Stimulated activated CD4-positive, alpha-beta T cell treated with anti-CD3 and anti-CD28 coated beads, Interleukin-15, amount 100 ng/mL, for 48 hours (primary cell): ENCODE measurements around the gene BPNT1.
"Not testable (repeated sequence)": the region's sequence is repeated elsewhere in the genome, so short reads cannot be mapped to it uniquely, and the experiment has no call there.

Source experiments
- DNase-seq, 2 donors: peaks; one replicate each; pipeline ENCODE4 v3.0.0-alpha.2; 2020; ENCODE audit warnings: low read depth in 2 of 2

The BPNT1 gene

DNA sequence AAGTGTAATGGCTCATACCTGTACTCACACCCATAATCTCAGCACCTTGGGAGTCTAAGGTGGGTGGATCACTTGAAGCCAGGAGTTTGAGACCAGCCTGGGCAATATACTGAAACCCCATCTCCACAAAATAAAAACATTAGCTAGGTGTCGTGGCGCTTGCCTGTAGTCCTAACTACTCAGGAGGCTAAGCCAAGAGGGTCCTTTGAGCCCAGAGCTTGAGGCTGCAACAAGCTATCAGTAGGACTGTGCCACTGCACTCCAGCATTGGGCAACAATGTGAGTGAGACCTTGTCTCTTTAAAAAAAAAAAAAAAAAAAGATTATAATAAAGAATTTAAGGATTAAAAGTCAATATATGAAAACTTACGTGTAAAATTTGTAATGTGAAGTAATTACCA, 11.7 kb downstream of the BPNT1 start:
- DNase-seq, result no peak

DNA sequence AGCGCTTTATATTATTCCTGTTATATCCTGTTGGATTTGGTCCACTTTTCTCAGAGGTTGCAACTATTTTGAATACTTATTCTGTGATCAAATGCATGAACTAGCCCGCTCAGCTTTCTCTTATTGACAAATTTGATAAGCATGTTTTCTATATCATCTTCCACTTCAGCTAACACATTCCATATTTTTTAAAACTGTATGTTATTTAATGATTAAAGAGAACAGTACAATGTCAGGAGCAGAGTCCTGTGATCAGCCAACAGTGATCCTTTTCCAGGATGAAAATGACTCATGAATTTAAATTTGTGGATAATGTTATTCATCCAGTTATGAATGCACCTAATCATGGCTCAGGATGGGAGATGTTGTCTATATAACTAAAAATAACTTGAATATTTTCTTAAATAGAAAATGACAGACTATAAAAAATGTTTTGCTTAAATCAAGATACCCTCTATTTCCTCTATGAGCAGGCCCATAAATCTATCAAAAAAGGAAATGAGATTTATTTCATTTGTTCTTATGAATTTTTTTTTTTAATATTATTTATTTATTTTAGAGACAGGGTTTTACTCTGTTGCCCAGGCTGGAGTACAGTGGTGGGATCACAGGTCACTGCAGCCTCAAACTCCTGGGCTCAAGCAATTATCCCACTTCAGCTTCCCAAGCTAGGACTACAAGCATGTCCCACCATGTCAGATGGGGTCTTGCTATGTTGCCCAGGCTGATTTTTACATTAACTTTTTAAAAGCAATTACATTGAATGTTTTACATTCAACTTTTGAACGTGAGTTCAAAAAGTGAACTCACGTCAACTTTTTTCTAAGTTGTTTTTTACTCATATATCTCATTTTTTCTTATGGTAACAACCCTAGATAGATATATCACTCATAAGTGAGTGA, 12.5 kb downstream of the BPNT1 start:
- DNase-seq, result no peak

DNA sequence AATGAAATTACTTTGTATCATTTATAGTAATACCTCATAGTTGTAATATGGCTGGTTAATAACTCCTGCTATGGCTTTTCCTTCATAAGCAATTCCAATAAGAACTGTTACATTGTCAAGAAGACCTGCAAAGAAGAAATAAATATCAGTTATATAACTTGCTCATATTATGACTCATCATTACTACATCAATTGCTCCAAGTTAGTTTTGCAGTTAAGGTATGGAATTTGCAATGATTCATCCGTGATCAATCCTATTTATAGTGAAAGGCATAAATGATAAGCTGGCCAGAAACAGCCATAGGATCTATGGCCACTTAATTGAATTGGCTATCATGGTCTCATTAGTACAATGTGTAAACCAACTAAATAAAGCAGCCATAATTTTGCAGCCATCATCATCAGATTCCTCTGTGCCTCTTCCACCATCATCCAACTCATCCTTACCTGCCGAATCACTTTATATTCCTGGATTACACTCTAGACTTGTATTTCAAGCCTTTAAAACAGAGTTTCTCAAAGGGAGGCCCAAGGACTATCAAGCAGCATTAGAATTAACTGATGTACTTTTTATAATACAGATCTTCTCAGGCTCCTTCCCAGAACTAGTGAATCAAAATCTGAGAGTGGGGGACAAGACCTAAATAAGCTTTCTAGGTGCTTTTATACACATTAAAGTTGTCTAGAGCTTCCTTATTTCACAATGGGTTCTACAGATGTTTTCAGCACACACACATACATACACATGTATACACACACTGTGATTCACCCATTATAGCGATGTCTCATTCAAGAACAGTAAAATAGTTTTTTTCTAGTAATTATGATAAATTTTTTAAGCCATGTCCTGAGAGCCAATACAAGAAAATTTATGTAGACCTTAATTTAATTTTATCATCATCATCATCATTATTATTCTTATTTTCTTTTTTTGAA, 22.1 kb downstream of the BPNT1 start:
- no peak for DNase-seq

DNA sequence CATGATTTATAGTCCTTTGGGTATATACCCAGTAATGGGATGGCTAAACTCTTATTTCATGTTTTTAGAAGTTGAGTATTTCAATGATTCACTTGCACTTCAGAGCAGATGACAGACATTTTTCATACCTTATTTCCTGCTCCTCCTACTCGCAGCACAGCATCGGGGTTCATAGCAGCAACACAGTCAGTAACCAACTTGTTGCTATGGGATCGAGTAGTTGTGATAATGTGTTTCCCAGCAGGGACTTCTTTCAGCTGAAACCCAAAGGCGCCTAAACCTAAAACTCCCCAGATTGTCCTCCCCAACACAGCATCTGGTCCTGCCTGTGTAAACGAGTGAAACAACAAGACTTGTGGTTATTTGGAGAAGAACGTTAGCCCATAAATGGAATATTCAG, 27.0 kb downstream of the BPNT1 start:
- no peak for DNase-seq

DNA sequence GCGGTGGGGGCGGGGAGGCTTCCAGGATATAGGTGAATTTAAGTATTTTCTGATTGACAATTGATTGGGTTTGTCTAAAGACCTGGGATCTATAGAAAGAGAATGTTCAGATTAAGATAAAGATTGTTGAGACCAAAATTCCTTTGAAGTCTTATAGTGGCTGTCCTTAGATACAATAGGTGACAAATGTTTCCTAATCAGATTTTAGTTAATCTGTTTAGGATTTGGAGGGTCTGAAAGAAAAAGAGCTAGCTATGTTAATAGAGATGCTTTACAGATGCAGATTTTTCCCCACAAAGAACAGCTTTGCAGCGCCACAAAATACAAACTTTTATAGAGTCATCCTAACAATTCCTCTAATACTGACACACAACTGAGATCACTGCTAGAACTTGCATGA, 28.7 kb downstream of the BPNT1 start:
- no peak for DNase-seq

DNA sequence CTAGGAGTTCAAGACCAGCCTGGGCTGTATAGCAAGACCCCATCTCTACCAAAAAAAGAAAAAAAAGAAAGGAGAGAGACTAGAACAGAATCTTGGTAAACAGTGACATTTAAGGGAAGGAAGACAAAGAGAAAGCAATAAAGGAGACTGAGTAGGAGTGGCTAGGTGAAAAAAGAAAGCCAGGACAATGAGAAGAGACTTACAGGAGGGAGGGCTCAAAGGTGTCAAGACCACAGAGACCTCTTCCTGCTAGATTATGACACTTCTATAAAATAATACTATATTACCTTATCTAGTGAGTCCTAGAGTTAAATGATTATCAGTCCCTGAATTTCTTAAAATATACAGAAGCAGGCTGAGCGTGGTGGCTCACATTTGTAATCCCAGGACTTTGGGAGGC, 33.2 kb downstream of the BPNT1 start:
- DNase-seq, result no peak

DNA sequence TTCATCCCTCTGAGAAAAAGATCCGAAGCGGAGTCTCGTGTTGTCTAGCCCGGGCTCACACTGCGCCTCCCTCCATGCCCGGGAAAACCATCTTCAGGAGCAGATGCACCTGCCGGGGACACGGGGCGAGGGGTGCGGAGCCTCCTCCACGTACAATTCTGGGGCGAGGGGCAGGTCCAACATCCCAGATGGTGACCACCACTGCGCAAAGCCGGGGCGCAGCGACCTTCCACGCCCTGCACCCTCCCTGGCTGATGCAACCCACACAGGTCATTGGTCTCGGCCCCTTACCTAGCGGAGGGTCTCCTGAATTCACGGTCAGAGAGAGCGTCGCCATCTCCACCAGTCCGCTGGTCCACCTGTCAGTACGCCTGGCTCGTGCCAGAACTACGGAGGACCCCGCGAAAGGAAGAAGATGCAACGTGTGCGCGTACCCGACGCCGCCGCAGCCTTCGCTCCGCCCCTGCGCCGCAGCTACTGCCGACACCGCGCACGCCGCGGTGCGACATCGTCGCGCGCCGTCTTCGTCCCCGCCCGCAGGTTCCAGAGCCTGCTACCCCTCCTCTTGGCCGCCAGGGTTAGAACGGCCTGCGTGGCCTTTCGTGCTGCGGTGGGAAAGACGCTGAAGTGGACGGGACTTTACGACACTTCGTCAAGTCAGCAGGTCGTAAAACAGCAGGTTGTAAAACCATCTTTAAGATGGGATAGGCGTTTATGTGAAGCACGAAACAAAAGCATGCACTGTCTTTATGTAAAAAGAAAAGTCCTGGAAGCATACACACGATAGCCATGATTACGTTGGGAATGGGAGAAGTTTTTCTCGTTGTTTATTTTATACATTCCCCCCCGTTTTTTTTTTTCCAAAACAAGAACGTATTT, 43.3 kb downstream of the BPNT1 start, which contains the start of gene EPRS1:
Gene EPRS1, minus strand, starts transcription at position 454 of the 879 bp plus-strand sequence. Its CDS starts 117 bp downstream, at position 337.
- DNase-seq, result peak; percentile 90 to 93

DNA sequence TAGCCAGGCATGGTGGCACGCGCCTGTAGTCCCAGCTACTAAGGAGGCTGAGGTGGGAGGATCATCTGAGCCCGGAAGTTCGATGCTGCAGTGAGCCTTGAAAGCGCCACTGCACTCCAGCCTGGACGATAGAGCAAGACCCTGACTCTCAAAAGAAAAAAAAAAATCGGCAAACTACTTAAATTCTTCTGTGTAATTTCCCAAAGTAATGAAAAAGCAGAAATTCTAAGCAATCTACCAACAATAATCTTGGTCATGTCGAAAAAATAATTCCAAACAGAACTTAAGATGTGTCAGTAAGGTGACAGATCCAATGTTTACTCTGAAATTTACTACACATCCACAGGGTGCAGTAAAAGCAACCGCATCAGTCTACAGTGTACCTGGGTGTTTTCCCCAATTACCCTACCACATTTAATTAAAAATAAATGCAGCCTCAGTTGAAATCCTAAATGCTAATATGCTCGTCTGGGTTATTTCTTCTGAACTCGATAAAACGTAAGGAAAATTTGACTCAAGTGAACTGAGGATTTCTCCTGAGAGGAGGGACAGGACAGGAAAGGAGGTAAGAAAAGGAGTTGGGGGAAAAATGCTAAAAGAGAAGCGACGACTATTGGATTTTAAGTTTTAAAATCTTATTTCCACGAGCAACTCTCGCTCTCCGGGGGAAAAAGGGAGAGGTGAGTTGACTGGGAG, 44.1 kb downstream of the BPNT1 start:
- DNase-seq, result no peak

DNA sequence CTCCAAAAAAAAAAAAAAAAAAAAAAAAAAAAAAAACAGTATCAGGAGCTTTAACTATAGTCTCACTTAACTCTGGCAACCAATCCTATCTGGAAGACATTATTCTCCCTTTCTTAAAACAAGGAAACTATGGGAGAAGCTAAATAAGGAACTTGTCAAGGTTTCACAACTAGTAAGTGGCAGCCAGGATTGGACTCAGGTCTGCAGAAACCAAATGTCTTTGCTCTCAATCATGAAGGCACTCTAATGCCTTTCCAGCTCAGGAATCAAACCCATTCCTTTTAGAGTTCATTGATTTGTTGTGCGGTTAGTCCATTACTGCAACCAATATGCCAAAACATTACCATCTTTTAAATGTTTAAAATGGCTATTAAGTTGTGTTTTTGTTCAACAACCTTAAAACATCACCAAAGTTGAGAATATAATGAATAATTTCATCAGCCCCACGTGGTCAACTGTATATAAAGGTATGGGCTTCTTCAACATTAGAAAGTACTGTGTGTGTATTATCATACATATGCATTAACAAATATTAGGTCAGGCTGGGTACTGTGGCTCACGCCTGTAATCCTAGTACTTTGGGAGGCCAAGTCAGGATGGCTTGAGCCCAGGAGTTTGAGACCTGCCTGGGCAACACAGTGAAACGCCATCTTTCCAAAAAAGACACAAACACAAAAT, 44.8 kb downstream of the BPNT1 start:
- no peak for DNase-seq

DNA sequence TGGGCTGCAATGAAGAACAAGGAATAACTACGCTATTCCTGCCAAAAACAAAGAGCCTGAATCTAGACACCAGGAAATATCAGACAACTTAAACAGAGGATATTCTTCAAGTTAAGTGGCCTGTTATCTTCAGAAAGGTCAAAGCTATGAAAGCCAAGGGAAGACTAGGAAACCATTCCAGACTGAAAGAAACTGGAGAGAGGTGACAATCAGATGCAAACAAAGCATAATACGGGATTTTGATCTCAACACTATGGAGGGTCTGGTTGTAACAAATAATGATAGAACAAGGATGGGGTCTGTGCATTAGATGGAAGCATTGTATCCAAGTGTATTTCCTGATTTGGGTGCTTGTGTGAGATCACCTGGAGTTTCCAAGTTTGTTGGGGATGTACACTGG, 45.9 kb downstream of the BPNT1 start:
- DNase-seq, result no peak

DNA sequence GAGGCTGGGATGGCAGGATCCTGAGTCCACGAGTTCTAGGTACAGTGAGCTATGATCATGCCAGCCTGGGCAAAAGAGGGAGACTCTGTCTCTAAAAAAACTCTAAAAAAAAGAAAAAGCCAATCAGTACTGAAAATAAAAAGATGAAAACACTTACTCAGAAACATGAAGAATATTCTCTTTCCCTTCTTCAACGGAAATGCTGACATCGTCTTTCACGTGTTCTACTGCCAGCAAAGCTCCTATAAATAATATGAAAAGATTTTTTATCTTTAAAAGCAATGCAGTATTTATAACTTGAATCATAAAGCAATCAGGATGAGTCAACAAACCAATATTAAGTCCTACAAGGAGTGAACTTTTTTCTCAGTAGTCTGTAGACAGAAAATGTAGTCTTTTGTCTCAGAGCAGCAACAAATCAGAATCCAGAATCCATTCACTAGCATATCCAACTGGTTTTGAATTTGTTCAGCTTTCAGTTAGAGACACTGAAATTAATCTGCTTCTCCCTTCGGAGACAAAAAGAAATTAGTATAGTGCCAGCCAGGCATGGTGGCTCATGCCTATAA, 49.5 kb downstream of the BPNT1 start:
- no peak for DNase-seq

DNA sequence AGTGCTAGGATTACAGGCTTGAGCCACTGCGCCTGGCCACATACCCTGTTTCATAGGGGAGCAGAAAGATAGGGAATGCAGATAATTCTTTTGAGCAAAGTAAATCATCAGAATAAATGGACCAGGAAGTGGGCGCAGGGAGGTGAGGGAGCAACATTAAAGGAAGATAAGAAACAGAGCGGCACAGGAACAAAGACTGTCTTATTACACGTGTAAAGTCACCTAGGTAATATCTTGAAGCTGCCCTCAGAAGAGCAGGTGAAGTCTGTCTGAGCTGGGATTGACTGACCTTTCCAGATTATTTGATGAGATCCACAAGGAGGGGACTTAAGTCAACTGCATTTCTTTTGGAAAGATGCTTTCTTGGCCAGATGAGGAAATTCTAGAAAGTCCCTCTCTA, 50.9 kb downstream of the BPNT1 start:
- no peak for DNase-seq

DNA sequence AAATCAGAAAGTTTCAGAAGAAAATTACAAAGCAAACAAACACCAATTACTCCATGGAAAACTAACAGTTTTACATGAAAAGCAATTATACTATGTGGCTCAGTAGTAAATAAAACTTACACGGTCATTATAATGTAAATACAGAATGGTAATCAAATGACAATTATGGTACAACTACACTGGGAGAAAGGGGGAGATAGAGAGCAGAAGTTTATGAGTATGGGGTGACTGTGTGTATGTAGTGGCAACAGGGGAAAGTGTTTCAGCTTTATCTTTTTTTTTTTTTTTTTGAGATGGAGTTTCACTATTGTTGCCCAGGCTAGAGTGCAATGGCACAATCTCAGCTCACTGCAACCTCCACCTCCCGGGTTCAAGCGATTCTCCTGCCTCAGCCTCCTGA, 51.8 kb downstream of the BPNT1 start:
- DNase-seq, result not testable (repeated sequence)

DNA sequence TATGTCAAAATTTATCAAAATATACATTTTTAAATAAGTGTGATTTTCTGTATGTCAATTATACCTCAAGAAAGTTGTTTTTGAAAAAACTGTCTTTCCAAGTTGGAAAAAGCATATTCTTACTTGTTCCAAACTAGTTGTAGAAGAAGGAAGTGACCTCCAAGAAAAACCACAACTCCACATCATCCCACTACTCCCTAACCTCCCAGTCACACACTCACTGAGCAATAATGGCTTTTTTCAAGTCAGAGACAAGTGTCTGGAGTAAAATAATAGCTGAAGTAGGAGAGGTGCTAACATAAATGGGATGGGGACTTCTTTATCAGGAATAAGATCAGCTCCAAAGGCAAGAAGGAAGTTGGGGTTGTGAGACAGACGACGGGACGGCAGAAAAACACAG, 56.7 kb downstream of the BPNT1 start:
- DNase-seq, result no peak

DNA sequence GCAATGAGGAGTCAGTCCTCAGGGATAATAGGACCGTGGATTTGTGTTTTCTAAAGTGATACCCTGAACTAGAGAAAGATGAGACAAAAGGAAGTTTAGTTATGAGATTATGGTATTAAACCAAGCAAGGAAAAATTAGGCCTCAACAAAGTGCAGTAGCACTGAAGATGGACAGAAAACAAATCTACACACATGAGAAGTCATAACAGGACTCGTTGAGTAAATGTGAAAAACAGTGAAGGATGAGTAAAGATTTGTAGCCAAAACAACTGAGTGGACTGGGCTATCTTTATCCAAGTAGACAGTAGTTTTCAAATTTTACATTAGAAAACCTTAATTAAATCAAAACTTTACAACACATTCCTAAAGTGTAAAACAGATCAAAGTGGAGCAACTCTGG, 58.3 kb downstream of the BPNT1 start:
- DNase-seq, result no peak

DNA sequence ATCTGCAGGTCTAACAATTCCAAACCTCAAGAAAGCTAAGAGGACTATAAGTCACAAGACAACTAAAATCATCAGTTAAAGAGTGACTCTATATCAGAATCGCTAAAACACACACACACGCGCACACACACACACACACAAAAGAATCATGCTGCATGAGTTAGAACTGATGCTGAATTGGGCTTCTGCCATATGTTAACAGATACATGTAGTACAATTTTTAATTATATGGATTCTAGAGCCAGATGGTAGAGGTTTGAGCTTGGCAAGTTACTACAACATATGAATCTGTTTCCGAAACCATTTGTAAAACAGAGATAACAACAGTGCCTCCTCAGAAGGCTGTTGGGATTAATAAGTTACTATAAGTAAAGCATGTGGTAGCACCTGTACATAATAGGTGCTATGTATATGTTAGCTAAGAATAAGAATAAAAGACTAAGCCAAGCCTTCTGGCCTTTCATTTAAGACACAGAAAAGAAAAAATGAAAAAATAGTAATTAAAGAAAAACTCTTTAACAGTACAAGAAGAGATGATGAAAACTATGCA, 61.2 kb downstream of the BPNT1 start:
- no peak for DNase-seq

DNA sequence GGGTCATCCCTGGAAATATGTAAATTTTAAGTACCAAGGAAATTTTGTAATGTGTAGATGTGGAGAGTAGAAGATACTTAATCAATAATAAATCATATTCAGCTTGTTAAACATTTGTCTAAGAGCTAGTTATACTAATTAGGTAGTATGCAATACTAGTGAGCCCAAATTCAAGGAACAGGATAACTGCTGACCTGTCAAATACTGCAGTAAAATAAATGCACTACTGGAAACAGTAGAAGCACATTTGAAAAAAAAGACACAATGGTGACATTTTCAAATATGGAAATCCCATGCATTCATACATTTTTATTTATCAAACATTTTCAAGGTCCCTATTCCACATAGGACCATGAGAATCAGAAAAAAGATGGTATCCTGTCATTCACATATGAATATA, 70.5 kb downstream of the BPNT1 start:
- DNase-seq, result no peak

DNA sequence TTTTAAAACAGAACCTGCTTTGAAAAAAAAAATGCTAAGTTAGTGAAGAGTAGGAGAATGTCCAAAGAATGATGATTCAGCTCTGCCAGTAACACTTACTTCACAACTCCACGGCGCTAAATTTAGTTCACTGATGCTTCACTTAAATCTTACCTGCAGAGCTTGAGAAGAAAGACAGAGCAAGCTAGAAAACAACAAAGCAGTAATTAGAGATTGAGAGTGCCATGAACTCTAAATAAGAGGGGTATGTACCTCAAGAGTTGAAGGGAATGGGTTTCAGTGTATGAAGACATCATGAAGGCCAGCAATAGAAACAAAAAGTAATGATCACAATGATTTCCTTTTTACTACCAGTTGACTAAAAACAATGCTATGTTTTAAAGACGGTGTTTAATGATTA, 76.1 kb downstream of the BPNT1 start:
- no peak for DNase-seq

DNA sequence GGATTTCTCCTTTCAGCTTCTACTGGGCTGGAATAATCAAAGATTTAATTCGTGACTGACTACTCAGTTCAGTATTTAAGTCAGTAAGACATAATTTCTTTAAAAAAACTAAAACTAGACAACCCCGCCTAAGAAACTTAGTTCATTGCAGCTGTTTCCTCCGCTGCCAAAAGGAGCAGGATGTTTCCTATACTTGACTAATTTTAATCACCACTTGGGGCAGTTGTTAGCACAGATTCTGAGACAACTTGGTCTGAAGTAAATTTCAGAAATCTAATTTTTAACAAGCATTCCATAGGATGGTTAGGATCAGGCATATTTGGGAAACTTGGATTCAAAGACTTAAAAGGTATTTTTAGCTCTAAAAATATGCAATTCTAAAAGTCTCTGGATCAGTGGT, 77.3 kb downstream of the BPNT1 start:
- DNase-seq, result no peak

DNA sequence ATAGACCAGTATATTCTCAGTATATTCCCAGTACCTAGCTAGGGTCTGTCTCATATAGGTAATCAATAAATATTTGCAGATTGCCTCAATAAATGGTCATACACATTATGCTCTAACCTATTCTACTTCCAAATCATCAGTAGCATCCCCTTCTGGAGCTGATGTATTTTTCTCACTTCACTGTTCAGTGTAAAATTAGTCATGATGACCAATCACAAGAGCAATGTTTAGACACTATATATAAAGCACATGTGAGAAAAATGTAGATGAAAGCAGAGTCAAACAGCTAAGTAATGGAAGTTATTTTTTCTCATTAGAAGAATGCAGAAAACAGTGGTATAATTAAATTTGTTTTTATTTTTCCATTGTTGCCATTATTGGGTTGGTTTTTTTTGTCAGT, 78.0 kb downstream of the BPNT1 start:
- no peak for DNase-seq
